Gastroesophageal sphincter (tissue), 2 donors: ENCODE data around the gene FANCC.

Experiments used
- EP300 ChIP-seq: sonication (generic); formaldehyde crosslinking; IDR thresholded peaks from one replicate; pipeline ENCODE4 v1.6.1; 2017; ENCODE audit warnings: antibody characterized with exemption, mild to moderate bottlenecking
- POLR2A ChIP-seq, 2 donors: fragments of 450-650 bp; IDR thresholded peaks; one replicate each; pipeline ENCODE4 v1.6.1; 2017; ENCODE audit warnings: antibody characterized with exemption in 2 of 2, mild to moderate bottlenecking in 2 of 2, moderate library complexity in 1 of 2

DNA sequence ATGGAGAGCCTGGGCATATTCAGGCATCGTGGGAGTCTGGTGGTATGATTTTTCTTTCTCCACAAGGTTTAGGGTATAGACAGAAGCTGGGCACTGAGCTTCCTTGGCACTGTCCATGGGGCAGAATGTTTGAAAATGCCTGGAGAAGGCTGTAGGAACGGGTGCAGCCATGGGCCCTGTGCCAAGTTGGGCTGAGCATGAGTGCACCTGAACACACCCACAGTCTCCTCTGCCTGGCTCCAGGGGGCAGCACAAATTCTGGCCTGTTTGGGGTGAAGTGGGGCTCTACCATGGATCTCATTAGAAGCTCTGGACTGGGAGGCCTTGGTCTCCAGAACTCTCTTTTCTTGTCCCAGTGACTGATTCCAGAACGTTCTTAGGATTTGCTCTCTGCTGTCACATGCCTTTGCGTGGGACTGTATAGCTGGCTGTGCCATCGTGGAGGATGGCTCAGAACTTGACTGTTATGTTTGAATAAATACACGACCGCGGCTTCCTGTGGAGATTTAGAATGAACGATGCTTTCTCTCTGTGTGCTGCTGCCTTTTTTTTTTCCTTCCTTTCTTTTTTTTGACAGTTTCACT, 229.8 kb downstream of the FANCC start:
- TF ChIP-seq EP300 (no peak), POLR2A (IDR thresholded peaks at IDR 0.05) (no peak)
